ENCODE results near the gene CPEB1.
A peak's percentile ranks its signal among the peaks of the same experiment; 100 is the strongest.

DNA sequence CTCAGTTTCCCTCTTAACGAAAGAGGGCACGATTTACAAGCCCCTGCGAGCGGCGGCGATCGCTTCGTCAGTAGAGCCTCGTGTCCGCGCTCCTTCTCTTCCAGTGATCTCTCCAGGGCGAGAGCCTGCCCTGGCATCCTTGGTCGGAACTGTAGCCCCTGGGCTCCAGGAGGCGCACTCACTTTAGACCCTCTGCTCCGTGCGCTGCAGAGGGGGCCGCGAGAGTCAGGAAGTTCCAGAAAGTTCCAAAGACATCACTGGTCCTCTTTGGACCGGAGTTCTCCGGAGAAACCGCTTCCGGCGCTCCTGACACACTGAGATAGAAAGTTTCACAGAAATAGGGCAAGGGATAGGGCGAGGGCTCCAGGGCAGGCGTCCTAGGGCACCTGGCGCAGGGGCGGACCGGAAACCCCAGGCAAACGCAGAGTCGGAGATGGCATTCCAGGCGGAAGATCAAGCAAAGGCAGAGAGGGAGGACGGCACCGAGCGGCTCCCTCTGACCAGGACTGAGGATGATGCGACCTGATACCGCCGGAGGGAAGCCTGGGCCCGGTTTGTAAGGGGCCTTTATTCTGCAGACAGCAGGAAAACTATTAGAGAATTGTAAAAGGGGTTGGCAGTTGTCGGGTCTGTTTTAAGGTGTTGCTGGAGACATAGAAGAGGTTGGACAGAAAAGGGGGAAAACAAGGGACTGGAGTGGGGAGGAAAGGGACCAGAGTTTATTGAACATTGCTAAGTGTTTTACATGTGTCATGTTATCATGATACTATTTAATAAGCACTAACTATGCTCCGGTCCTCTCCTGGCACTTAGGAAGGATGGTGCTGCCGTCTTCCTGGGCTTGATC, 1.3 kb upstream of the CPEB1 start:
- TF ChIP-seq, protein P1, sequence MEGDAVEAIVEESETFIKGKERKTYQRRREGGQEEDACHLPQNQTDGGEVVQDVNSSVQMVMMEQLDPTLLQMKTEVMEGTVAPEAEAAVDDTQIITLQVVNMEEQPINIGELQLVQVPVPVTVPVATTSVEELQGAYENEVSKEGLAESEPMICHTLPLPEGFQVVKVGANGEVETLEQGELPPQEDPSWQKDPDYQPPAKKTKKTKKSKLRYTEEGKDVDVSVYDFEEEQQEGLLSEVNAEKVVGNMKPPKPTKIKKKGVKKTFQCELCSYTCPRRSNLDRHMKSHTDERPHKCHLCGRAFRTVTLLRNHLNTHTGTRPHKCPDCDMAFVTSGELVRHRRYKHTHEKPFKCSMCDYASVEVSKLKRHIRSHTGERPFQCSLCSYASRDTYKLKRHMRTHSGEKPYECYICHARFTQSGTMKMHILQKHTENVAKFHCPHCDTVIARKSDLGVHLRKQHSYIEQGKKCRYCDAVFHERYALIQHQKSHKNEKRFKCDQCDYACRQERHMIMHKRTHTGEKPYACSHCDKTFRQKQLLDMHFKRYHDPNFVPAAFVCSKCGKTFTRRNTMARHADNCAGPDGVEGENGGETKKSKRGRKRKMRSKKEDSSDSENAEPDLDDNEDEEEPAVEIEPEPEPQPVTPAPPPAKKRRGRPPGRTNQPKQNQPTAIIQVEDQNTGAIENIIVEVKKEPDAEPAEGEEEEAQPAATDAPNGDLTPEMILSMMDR (conservative IDR thresholded peaks at IDR 0.05; ENCODE audit: low read depth in 2 of 2): peak; percentile 47 to 58
- TF ChIP-seq POLR2AphosphoS5 (IDR thresholded peaks at IDR 0.05; ENCODE audit: low read depth) (no peak), EZH2 (IDR thresholded peaks at IDR 0.05; ENCODE audit: low read depth, unreplicated experiment) (peak; percentile 48), JUNB (IDR thresholded peaks at IDR 0.05; ENCODE audit: unreplicated experiment) (no peak), EZH2phosphoT487 (IDR thresholded peaks at IDR 0.05; ENCODE audit: unreplicated experiment) (no peak), CREB1 (CRISPR knock-in tag; IDR thresholded peaks at IDR 0.05; ENCODE audit: low read depth) (no peak), ZNF331 (CRISPR knock-in tag; IDR thresholded peaks at IDR 0.05; ENCODE audit: low read depth) (no peak), NANOG (IDR thresholded peaks at IDR 0.05; ENCODE audit: borderline replicate concordance) (no peak), STAT1 (IDR thresholded peaks at IDR 0.05; ENCODE audit: unreplicated experiment) (no peak)
- TF ChIP-seq, protein P2, sequence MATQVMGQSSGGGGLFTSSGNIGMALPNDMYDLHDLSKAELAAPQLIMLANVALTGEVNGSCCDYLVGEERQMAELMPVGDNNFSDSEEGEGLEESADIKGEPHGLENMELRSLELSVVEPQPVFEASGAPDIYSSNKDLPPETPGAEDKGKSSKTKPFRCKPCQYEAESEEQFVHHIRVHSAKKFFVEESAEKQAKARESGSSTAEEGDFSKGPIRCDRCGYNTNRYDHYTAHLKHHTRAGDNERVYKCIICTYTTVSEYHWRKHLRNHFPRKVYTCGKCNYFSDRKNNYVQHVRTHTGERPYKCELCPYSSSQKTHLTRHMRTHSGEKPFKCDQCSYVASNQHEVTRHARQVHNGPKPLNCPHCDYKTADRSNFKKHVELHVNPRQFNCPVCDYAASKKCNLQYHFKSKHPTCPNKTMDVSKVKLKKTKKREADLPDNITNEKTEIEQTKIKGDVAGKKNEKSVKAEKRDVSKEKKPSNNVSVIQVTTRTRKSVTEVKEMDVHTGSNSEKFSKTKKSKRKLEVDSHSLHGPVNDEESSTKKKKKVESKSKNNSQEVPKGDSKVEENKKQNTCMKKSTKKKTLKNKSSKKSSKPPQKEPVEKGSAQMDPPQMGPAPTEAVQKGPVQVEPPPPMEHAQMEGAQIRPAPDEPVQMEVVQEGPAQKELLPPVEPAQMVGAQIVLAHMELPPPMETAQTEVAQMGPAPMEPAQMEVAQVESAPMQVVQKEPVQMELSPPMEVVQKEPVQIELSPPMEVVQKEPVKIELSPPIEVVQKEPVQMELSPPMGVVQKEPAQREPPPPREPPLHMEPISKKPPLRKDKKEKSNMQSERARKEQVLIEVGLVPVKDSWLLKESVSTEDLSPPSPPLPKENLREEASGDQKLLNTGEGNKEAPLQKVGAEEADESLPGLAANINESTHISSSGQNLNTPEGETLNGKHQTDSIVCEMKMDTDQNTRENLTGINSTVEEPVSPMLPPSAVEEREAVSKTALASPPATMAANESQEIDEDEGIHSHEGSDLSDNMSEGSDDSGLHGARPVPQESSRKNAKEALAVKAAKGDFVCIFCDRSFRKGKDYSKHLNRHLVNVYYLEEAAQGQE (IDR thresholded peaks at IDR 0.05; ENCODE audit: unreplicated experiment): no peak
- TF ChIP-seq, protein P3, sequence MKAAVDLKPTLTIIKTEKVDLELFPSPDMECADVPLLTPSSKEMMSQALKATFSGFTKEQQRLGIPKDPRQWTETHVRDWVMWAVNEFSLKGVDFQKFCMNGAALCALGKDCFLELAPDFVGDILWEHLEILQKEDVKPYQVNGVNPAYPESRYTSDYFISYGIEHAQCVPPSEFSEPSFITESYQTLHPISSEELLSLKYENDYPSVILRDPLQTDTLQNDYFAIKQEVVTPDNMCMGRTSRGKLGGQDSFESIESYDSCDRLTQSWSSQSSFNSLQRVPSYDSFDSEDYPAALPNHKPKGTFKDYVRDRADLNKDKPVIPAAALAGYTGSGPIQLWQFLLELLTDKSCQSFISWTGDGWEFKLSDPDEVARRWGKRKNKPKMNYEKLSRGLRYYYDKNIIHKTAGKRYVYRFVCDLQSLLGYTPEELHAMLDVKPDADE (IDR thresholded peaks at IDR 0.05): peak; percentile 53; the same call in 1 of the 2 replicates
